ENCODE measurements around the gene L1CAM. TPM values are rescaled to one million over a fixed set of nuclear protein-coding genes. Genes with fewer than 3 reads are reported as not detected.

The L1CAM gene
- total and polyA plus RNA-seq, 12 donors = 1.1 to 5.6 (median 2.7) TPM

DNA sequence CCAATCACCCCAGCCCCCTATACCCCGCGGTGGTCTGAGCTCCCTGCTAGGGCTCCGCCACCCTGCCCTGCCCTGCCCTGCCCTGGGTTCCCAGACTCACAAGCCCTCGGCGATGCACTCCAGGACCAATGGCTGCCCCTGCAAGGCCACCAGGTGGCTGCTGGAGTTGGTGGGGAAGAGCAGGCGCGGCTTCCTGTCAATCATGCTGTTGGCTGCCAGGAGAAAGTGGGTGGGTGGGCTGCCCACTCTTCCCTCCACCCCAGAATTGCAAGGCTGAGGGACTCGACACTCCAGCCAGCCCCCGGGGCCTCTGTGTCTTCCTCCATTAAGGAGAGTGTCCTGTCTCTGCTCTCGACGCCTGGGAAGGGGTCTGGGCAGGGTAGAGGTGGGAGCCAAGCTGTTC is 15.7 kb downstream of the L1CAM start:
- TF ChIP-seq CTCF (IDR thresholded peaks at IDR 0.05) = no peak
- 78 to 86% methylated on average over 11 of the region's 11 CpGs for WGBS, 2 donors
- Histone ChIP-seq H3K27me3 (peaks cover 0 to 64% (median 0%) of the 10 kb centered on the region in 7 donors), H3K9me3 (no peaks in the 10 kb centered on the region), H3K36me3 (no peaks in the 10 kb centered on the region), H3K27ac (no peak overlapping the region), H3K4me3 (no peak overlapping the region), H3K4me1 (no peaks in the 10 kb centered on the region)
- DNase-seq = no peak
- intact Hi-C loops (cut with DNase I) = no loop called here
- ATAC-seq = no peak

GRCh38 chrX:153869473-153870287 is 16.3 kb downstream of the L1CAM start:
- intact Hi-C loops (cut with DNase I) = no loop called here

DNA sequence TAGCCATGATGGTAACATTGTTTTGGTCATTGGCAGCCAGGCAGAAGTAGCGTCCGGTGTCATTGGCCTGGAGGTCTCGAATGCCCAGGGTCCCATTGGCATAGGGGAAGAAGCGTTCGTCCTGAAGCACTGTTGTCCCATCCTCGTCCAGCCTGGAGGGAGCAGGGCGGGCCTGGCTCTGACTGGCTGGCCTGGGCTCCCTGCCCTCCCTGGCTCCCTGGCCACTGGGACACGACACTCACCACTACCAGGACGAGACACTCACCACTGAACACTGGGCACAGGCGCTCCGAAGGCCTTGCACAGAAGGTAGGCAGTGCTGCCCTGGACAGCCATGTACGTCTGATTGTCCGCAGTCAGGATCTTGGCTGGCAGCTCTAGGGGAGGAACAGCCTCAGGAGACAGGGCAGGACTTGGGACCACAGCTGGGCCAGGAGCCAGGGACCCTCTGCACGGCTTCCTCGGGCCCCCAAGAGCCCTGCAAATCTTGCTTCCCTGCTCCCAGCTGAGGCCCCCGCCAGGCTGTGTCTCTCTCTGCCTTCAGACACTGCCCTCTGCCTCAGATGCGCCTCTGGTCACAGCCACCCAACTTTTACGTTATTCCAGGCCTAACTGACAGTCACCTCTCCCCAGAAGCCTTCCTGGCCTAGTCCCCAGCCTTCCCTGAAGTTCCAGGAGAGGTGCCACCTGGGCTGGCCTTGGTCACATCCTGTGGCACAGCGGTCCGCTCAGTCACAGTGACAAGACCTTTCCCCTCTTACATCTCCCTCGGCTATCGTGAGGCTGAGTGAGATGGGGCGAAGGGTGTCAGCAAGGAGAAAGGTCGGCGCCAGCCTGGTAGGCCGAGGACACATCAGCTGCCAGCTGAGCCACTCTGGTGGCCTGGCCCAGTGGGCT is 17.1 kb downstream of the L1CAM start:
- DNase-seq = no peak
- 89 to 92% methylated on average over 23 to 26 of the region's 26 CpGs for WGBS, 2 donors
- ATAC-seq = no peak
- Histone ChIP-seq H3K4me1 (no peaks in the 10 kb centered on the region), H3K9me3 (no peaks in the 10 kb centered on the region), H3K27ac (no peak overlapping the region), H3K27me3 (peaks cover 0 to 67% (median 0%) of the 10 kb centered on the region in 7 donors), H3K36me3 (no peaks in the 10 kb centered on the region), H3K4me3 (no peak overlapping the region)
- intact Hi-C loops (cut with DNase I) = no loop called here
- no peak for TF ChIP-seq CTCF (IDR thresholded peaks at IDR 0.05)

More at GRCh38 chrX:153869473-153870287, 16.3 kb downstream of the L1CAM start:
- ATAC-seq (no peak), DNase-seq (no peak)
- no peak for TF ChIP-seq CTCF (IDR thresholded peaks at IDR 0.05)
- H3K4me3 ChIP-seq = no peak overlapping the region
- 84 to 91% methylated on average over 17 to 31 of the region's 31 CpGs for WGBS, 2 donors
- H3K9me3 ChIP-seq = no peaks in the 10 kb centered on the region
- H3K27ac ChIP-seq = no peak overlapping the region
- H3K36me3 ChIP-seq = no peaks in the 10 kb centered on the region
- peaks cover 0 to 67% (median 0%) of the 10 kb centered on the region in 7 donors for H3K27me3 ChIP-seq
- H3K4me1 ChIP-seq = no peaks in the 10 kb centered on the region

DNA sequence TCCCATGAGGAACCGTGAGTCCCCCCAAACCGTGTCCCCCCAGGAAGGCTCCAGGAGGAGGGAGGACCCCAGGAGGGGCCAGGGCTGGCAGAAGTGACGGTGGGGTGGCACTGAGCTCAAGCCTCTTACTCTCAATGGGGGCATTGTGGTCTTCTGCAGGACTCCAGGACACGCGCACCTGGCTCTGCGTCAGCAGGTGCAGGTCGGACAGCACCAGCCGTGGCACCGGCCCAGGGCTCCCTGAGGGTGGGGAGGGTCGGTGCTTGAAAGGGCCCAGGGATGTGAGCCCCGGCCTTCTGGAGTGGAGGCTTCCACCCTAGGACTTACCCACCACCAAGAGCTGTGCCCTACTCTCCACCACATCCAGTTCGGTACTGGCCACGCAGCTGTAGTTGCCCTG is 18.3 kb downstream of the L1CAM start:
- Histone ChIP-seq H3K27ac (no peak overlapping the region), H3K9me3 (no peaks in the 10 kb centered on the region), H3K4me1 (no peaks in the 10 kb centered on the region), H3K36me3 (no peaks in the 10 kb centered on the region), H3K4me3 (no peak overlapping the region), H3K27me3 (peaks cover 0 to 66% (median 0%) of the 10 kb centered on the region in 7 donors)
- intact Hi-C loops (cut with DNase I) = no loop called here
- WGBS, 2 donors = 88 to 92% methylated on average over 12 to 13 of the region's 13 CpGs
- DNase-seq (no peak), ATAC-seq (no peak)
- no peak for TF ChIP-seq CTCF (IDR thresholded peaks at IDR 0.05)

Measured in heart right ventricle (tissue), 16 donors.